AML-193 (cell line): ENCODE measurements around the gene PURA.
A peak's percentile ranks its signal among the peaks of the same experiment; 100 is the strongest.

Experiments
- DNase-seq, 2 experiments: peaks; one replicate each; lab custom pipeline; 2025; lab: John Stamatoyannopoulos, UW

Gene PURA

DNA sequence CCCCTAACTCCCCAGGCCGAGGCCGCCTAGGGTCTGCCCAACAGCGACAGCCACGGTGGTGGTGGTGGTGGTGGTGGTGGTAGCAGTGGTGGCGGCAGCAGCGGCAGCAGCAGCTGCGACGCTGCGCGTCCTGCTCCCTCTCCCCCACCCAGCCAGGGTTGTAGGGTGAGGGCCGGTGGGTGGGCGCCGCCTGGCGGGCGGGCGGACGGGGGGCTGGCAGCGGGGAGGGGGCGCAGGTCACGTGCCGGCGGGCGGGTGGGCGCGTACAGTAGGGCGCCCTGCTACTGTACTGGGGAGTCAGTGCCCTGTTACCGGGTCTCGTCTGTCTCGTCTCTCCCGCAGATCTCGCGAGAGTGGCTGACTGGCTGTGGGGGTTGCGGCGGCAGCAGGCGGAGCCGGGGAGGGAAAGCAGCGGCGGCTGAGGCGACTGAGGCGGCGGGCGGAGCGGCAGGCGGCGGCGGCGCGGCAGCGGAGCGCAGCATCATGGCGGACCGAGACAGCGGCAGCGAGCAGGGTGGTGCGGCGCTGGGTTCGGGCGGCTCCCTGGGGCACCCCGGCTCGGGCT lies at the start of gene PURA:
PURA (plus strand) TSS at position 411 of the 565 bp plus-strand sequence; CDS start at position 484, 73 bp downstream.
- no peak for DNase-seq

DNA sequence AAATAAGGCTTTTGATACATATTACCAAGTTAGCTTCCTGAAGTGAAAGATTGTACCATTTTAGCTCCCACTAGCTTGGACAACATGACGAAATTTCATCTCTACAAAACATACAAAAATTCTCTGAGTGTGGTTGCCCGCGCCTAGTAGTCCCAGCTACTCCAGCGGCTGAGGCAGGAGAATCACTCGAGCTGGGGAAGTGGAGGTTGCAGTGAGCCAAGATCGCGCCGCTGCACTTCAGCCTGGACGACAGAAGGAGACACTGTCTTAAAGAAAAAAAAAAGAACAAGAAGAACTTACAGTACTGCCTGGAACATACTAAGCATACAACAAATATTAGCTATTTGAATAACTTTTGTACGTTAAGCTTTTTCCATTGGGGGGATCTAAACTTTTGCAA lies 41.1 kb upstream of the PURA start:
- no peak for DNase-seq

DNA sequence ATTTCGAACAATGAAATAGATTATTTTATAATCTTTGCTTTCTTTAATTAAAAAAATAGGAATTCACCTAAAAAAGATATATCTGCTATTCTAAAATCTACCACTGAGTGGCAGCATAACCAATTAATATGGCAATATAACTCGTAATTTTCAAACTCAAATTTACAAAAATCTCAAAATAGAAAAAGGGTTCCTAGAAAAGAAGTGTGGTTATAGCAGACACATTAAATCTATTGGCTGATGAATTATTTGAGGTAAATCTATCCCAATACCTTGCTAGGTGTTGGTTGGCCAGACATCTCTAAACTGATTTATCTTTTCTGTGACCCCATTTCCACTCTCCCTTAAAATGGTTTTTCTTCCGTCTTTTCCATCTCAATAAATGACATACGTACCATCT lies 40.6 kb upstream of the PURA start:
- DNase-seq: peak; percentile 18 to 38

DNA sequence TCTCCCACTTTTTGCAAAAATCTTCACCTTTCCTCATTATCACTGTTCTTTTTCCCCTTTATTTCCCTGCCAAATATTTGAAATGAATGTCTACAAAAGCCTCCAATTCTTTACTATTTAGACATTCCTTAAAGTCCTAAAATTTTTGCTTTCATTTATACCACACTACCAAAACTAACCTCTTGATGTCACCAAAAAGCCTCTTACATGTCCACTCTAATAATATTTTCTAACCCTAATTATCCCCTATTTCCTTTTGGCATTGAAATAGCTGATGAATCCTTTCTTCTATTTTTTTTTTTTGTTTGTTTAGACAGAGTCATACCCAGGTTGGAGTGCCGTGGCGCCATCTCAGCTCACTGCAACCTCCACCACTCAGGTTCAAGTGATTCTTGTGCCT lies 38.5 kb upstream of the PURA start:
- peak in 1 of 2 experiments; percentile 5 for DNase-seq

DNA sequence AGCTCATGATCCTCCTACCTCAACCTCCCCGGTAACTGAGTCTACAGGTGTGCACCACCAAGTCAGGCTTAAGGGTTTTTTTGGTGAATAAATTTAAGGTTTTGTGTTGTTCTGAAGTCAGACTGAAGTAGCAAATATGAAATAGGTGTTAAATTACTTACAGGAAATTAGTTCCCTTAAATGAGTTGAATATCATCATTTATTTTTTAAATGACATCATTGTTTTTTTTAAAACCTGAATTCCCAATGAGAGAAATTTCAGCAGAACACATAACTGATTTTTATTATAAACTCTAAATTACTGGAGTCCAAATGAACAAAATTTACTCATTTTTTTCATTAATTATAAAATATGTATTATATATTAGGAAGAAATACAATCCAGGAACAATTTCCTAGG lies 37.8 kb upstream of the PURA start:
- no peak for DNase-seq

DNA sequence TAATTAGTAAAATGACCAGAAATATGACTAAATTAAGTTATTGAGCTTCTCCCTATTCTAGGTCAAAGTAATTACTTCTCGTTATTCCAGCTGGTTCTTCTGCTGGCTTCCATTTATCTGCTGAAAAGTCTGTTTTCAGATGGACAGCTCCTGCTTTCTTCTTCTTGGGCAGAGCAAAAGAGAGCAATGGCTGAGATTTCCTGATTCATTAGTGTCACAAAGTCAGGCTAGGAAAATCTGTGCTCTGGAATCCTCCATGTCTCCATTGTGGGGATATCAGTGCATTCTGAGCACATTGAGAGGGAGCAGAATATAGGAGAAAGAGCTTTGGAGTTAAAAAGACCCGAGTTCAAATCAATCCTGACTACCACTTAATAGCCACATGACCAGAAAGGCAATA lies 37.1 kb upstream of the PURA start:
- no peak for DNase-seq

DNA sequence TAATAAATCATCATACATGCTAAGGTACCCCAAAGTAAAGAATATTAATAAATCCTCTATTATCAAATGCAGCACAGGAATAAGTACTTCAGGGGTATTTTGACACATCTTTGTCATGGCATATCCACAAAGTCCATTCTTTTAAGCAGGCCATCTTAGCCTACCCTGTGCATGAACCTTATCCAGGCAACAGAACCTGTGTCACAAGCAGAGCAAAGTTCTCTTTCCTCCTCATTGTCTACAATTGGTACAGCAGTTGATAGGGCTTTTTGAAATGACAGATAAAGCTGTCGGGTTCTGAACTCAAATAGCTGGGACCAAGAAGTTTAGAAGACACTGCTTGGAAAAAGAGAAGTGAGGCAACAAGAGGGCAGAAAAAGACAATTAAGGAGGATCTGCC lies 30.8 kb upstream of the PURA start:
- no peak for DNase-seq

DNA sequence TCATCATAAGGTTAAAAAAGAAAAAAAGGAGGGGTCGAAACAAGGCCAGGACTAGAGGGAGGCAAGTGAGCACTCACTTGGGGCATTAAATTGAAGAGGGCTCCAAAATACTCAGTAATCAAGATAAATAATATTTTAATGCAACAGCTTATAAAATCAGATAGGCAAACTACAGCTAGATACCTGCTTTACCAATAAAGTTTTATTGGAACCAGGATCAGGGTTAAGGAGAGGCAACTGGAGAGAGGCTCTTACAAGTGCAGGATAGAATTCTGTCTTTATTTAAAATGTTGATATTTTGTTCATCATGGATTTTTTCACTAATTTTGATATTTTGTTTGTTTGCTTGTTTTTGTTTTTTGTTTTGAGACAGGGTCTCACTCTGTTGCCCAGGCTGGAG lies 30.3 kb upstream of the PURA start:
- DNase-seq: no peak

DNA sequence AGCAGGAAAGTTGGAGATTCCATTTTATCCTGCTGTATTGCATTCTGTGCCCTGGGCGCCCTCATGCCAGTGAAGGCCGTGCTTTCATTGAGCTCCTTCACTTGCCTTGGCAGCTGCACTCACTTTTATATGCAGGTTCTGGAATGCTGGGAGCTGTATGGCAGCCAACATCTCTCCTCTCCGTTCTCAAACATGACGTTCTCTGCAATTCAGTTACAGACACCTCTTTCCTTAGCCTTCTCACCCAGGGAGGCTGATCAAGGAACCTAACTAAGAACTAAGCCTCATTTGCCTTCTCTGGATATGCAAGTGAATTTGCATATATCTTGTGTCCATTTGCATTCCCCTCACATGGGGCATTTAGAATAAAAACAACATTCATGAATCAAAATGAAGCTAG lies 29.4 kb upstream of the PURA start:
- DNase-seq: no peak

DNA sequence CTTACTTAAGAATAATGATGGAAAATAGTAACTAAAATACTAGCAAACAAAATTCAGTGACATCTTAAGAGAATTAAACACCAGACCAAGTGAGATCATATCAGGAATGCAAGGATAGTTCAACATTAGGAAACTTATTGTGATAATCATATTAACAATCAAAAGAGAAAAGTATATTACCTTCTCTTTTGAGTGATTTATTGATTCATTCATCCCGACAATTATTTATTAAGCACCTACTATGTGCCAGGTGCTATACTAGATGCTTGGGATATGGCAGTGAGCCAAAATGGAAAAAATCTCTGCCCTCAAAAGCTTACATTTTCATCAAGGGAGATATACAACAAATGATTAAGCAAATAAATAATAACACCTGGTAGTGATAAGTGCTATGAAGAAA lies 23.7 kb upstream of the PURA start:
- no peak for DNase-seq

DNA sequence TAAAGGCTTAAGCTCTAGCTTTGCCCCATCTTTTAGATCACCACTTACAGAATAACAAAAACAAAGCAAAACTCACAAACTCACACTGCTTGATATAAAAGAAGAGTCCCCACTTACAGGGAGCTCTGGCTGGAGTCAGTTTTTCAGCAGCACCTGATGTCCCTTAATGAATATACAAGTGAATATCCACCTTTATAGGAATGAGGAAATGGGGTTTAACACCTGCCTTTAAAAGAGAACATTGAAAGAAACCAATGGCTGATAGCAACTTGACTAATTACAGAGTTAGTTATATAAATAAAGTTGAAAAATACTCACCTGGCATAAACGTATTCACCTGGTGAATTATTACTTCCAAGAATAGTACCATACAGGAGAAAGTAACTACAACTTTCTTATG lies 20.7 kb upstream of the PURA start:
- no peak for DNase-seq

DNA sequence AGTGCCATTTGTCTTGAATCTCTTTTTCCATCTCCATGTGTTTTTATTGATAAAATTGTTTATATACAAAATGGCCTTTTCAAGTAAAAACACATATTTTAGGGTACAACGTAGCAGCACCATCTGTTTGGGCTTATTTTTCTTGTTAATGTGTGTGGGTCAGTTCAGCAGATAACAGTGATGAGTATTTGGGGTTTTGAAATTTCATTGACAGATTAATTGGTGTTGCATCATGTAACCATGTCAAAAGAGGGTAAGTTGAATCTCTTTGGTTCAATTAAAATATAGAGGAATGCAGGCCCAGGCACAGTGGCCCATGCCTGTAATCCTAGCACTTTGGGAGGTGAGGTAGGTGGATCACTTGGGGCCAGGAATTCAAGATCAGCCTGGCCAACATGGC lies 20.0 kb upstream of the PURA start:
- DNase-seq: no peak

DNA sequence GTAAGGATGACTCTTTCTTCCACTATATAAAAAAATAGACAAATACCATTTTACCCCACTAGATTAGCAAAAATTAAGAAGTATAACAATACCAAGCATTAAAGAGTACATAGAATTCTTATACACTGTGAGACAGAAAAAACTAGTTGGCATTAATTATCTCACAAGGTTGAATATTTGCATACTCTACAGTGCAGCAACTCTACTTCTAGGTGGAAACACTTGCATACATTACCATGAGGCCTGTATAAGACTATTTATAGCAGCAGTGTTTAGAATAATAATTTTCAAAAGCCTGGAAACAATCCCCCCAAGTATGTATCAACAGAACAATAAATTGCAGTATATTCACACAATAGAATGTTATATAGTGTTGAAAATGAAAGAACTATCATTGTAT lies 19.0 kb upstream of the PURA start:
- DNase-seq: no peak

DNA sequence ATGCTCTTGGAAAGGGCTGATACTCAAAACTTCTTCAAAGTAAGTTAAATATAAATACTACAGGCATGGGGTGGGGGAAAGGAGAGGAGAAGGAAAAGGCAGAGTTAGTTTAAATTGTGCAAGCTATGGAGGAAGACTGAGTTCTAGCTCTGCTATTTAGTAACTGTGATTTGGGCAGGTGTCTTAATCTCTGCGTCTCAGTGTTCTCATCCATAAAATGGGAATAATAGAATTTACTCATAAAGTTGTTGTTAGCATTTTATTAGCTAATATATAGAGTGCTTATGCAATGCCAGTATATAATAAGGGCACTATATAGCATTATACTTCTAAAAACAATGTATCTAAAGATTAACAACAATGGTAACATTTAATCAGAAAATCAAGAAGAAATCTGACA lies 12.7 kb upstream of the PURA start:
- DNase-seq: no peak

DNA sequence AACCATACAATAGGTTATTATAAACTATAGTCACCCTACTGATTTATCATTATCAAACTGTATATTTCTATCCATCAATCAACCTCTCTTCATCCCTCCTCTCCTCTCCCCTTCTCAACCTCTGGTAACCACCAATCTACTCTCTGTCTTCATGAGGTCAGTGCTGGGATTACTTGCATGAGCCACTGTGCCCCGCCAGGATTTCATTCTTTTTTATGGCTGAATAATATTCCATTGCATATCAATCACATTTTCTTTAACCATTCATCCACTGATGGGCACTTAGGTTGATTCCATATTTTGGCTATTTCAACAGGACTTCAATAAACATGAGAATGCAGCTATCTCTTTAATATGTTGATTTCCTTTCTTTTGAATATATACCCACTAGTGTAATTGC lies 10.8 kb upstream of the PURA start:
- no peak for DNase-seq

DNA sequence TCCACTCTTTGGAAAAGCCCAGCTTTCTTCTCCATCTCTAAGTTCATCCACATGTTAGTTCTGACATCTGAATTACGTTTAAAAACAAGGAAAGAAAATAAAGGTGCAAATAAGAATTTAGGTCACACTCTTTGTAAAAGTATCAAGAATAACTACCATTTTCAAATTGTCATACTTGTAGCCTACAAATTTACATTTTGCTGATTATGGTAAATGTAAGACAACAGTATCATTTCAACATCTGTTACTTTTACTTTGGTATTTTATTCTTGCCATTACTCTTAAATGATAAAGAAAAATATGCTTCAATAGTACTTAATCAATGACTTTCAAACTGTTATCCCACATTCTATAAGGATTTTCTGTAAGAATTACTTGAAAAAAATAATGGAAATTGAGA lies 9.8 kb upstream of the PURA start:
- DNase-seq: no peak

DNA sequence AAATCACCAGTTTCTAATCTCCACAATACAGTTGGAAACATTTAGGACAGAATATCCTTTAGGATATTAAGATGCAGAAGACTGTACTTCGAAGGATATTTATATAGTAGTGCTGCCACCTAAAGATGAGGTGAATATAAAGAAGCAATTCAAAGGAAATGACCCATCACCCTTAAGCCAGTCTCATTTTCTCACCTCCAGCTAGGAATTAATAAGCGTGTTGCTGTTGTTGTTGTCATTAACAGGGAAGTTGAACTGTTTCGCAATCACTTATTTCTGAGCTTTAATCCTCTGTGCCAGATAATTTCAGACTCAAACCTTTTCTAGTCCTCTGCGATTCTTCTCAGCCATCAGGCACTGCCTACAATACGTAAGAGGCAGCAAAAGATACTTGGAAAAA lies 7.8 kb upstream of the PURA start:
- DNase-seq: peak in 1 of 2 experiments; percentile 5

DNA sequence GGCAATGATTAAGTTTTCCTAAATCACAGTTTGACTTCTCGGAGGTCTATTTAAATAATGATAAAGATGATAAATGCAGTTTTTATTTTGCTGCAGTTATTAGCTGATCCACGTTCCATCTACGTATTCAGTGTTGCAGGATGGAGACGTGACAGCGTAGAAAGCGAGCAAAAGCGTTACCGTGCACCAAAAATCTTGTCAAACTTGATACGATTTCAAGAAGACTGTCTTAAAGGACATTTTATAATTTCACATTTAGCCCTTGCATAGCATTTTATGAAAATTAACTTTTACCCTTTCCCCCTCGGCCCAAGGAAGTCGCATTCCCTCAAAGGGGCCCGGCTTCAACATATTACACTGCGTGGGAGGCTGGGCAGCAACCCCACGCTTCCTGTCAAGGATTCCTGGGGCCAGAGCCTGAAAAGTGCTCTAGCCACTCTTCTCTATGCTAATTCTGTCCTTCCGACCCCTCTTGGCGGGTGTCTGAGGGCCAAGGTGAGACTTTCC lies 7.1 kb upstream of the PURA start:
- DNase-seq: no peak

DNA sequence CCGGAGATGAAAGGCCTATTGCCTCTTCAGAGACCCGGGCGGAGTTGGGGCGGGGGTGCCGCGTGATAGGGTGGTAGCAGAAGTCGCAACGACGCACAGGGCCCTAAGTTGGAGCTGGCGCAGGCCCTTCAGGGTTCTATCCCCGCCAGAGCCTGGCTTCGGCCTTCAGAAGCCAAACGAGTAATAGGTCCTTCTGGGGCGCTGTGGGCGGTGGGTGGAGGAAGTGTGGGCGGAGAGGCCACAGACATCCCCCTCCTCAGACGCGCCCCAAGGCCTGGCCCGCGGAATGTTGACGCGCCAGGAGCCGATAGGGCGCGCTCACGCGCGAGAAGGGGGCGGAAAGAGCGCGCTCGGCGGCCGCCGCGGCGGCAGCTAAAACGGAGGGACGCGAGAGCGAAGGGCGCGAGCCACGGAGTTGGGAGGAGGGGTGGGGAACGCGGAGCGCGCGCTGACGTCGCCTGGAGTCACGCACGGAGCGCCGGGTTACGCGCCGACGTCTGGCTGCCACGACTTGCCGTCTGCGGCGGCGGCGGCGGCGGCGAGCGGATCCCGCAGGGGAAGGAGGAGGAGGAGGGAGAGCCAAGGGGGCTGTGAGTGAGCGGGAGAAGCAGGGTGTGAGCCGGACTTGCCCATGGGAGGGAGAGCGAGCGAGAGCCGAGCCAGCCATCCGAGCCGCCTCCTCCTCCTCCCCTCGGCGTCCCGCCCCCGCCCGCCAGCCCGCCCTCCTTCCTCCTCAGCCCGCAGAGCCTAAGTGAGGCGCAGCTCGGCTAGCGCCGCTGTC lies 6.4 kb upstream of the PURA start:
- DNase-seq: peak; percentile 69 to 81

DNA sequence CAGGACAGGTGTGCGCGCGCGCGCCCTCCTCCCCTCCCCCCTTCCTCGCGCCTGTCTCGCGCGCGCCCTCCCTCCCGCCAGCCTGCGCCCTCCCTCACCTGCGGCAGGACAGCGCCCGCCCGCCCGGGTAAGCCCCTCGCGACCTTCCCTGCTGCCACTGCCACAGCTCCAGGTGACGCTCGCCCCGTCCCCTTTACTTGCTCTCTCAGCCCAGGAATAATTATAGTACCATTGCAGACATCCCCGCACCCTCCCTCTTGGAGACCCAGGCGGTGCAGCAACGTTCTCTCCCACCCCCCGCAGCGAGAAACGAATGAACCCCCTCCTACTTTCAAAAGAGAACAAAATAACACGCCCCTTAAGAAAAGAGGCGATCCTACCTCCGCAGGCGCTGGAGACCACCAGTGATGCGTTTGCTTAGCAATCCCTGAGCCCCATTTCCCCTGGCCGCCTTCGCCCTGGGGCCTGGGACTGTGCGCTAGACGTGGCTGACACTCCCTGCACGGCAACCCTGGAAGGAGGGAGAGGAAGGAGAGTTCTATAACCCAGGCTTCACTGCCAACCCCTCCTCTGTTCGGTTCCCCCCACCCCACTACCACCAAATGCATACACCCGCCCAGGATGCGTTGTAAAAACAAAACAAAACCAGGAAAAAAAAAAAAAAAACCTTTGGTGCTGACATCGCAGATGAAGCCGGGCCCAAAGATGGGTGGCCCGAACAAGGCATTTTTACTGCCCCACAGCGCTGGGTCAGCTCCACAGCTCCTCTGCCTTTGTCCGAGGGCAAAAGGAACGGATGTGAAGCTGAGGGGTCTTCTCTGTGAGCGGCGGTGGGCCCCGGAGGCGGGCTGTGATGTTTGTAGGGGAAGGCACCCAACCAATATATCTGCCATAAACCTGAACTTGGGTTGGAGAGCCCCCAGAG lies 5.6 kb upstream of the PURA start:
- no peak for DNase-seq

DNA sequence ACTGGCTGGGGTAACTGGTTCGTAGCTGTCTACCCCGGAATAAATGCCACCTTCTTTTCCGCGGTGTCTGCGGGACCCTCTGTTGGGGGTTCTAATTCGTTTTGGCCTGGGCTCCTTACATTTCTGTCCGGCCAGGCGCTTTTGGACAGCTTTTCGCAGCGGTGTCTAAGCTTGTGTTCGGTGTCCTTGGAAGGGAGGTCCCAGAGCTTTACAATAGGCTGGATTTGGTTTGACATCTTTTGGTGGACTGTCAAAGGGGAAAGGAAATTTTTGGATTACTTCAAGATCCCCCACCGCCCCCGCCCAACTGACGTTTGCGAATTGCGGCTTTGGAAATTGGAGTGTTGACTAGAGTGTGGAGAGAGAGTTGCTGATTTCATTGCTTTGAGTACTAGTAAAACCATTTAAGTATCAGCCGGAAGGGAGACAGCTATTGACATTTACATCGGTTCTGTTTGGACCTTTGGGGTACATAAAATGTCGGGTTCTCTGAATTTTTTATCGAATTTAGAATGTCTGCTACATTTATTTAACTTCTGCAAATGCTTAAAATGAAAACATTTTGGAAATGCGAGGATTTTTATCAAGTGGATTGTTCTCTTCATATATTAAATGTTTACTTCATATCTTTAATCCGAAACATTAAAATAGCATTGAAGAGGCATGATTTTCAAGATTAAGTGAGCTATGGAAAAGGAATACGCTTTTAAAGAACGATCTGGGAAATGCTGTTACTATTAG lies 4.7 kb upstream of the PURA start:
- DNase-seq: no peak
